Effector CD4-positive, alpha-beta T cell (primary cell): ENCODE results near the gene SYCP3.
"Not testable (repeated sequence)": the region's sequence is repeated elsewhere in the genome, so short reads cannot be mapped to it uniquely, and the experiment has no call there.

Experiments used
- DNase-seq: peaks from one replicate; pipeline ENCODE4 v3.0.0-alpha.2; 2020

Gene SYCP3

GRCh38 chr12:101710288-101710687 lies 29.0 kb downstream of the SYCP3 start:
- no peak for DNase-seq

- DNase-seq: no peak
These were observed 32.0 kb downstream of the SYCP3 start for GRCh38 chr12:101707131-101707782.

GRCh38 chr12:101706403-101706802 lies 32.9 kb downstream of the SYCP3 start:
- DNase-seq: no peak

GRCh38 chr12:101703487-101703886 lies 35.8 kb downstream of the SYCP3 start:
- no peak for DNase-seq

- DNase-seq: no peak
These were observed 38.9 kb downstream of the SYCP3 start for GRCh38 chr12:101700299-101700820.

GRCh38 chr12:101698800-101699347 lies 40.4 kb downstream of the SYCP3 start:
- DNase-seq: no peak

- DNase-seq: no peak
These were observed 41.1 kb downstream of the SYCP3 start for GRCh38 chr12:101697930-101698799.

- peak; percentile 46 for DNase-seq
These were observed 41.9 kb downstream of the SYCP3 start, which contains the start of gene CHPT1 for GRCh38 chr12:101697197-101697929. TSS of gene CHPT1 (plus strand) at chr12:101697640. CDS start at chr12:101697862, 222 bp downstream.

- no peak for DNase-seq
These were observed 42.7 kb downstream of the SYCP3 start for GRCh38 chr12:101696251-101697196.

- DNase-seq: no peak
These were observed 43.6 kb downstream of the SYCP3 start for GRCh38 chr12:101695706-101696105.

- no peak for DNase-seq
These were observed 44.3 kb downstream of the SYCP3 start for GRCh38 chr12:101694986-101695385.

GRCh38 chr12:101694297-101694848 lies 44.9 kb downstream of the SYCP3 start:
- no peak for DNase-seq

- no peak for DNase-seq
These were observed 47.7 kb downstream of the SYCP3 start for GRCh38 chr12:101691503-101692096.

GRCh38 chr12:101690544-101691098 lies 48.6 kb downstream of the SYCP3 start:
- no peak for DNase-seq

GRCh38 chr12:101686176-101686575 lies 53.1 kb downstream of the SYCP3 start:
- no peak for DNase-seq

GRCh38 chr12:101685092-101685491 lies 54.2 kb downstream of the SYCP3 start:
- DNase-seq: no peak

- DNase-seq: not testable (repeated sequence)
These were observed 57.6 kb downstream of the SYCP3 start for GRCh38 chr12:101681627-101682026.

- DNase-seq: no peak
These were observed 58.6 kb downstream of the SYCP3 start for GRCh38 chr12:101680647-101681046.

GRCh38 chr12:101680240-101680639 lies 59.0 kb downstream of the SYCP3 start:
- no peak for DNase-seq
